IMR-90 (cell line): ENCODE results near the gene C3. TPM values are rescaled to one million over a fixed set of nuclear protein-coding genes. Genes with fewer than 3 reads are reported as not detected.

Experiments used
- CHD1 ChIP-seq: IDR thresholded peaks from 2 replicates; pipeline ENCODE4 v1.6.1; 2012; ENCODE audit warnings: low read depth, low read length, improper control_type of control experiment
- CTCF ChIP-seq: conservative IDR thresholded peaks from 2 replicates; pipeline ENCODE4 v1.5.1; 2012; ENCODE audit warnings: mild to moderate bottlenecking, low read depth, low read length, improper control_type of control experiment
- ELK1 ChIP-seq: fragments of 150-350 bp; IDR thresholded peaks from 2 replicates; pipeline ENCODE4 v1.6.1; 2016; ENCODE audit warnings: low read depth, mild to moderate bottlenecking, low read length, moderate library complexity, borderline replicate concordance
- RAD21 ChIP-seq: IDR thresholded peaks from 2 replicates; pipeline ENCODE4 v1.6.1; 2012; ENCODE audit warnings: low read length, improper control_type of control experiment
- polyA plus RNA-seq, 3 experiments: library from polyadenylated mRNA; depleted of rRNA; stranded (reverse); fragments of >200 nt; gene quantifications; 2 replicates each; pipeline ENCODE4 v1.2.3, GENCODE V29; 2012; ENCODE audit warnings: low replicate concordance in 1 of 3
- total RNA-seq: library from RNA; depleted of rRNA; stranded (reverse); fragments of >200 nt; gene quantifications from 2 replicates; pipeline ENCODE4 v1.2.3, GENCODE V29; 2012

C3 gene
- total and polyA plus RNA-seq, 2 of the 4 experiments (the other 2 are of a cell fraction): 0.36 TPM; not detected in 1

GRCh38 chr19:6712231-6712630 is 8.2 kb downstream of the C3 start (continued):
- TF ChIP-seq CTCF (no peak), ELK1 (no peak), CHD1 (no peak), RAD21 (no peak)
